ENCODE data around the gene FARSA. TPM values are rescaled to one million over a fixed set of nuclear protein-coding genes. Genes with fewer than 3 reads are reported as not detected.

FARSA gene
- total and polyA plus RNA-seq, 2 donors (not counting 3 experiments of a cell fraction or from before 2014, with no cell fraction given), result 51.8 to 77.4 TPM

DNA sequence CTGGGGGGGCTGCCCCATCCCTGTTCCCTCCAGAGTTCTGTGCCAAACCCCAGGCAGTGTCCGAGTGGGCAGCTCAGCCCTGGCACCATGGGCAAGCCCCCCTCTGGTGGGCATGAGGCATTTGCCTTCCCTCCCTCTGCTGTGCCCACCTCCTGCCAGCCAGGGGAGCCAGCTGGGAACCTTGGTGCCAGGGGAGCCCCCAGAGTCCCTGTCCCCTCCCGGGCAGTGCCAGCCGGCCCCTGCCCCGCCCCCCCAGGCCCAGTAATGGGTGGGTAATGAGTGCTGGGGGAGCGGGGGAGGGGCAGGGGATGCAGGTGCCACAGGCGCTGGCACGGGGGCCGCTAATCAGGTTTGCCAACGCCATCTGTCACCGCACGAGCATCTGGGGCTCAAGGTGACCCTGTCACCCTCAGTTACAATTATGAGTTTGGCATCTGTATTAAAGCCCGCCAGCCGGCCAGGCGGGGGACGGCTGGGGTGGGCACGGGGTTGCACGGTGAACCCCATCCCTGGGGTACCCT, 41.8 kb upstream of the FARSA start:
- no peak overlapping the region for H3K9ac ChIP-seq (replicated peaks; ENCODE audit: extremely low read depth, insufficient read depth, low read length)
- POLR2A ChIA-PET, result no interaction called here
- dilution Hi-C loops (cut with MboI; ENCODE audit: extremely low pct_ligation_motif_present, low sequenced_read_pairs) (no loop called here), intact Hi-C loops (cut with micrococcal nuclease) (loop anchor here (5.0 kb wide), 1 partner anchor 177 kb away; the partner anchor contains the start of genes IER2 and STX10)
- no peak overlapping the region for H3K27ac ChIP-seq (ENCODE audit: insufficient read depth, low read depth, low read length)
- no peak overlapping the region for H3K4me2 ChIP-seq (ENCODE audit: insufficient read depth, low read length)
- no peaks in the 10 kb centered on the region for H3K9me3 ChIP-seq (replicated peaks; ENCODE audit: control insufficient read depth, insufficient read depth, low read length)
- no peaks in the 10 kb centered on the region for H4K20me1 ChIP-seq (replicated peaks; ENCODE audit: control insufficient read depth, extremely low read depth, insufficient read depth, low read length)
- H3K9me1 ChIP-seq (replicated peaks; ENCODE audit: control insufficient read depth, extremely low read depth, insufficient read depth, low read length), result no peaks in the 10 kb centered on the region
- H3K27me3 ChIP-seq (ENCODE audit: control insufficient read depth in 2 of 2, insufficient read depth in 2 of 2, low read length in 2 of 2), result no peaks in the 10 kb centered on the region
- FAIRE-seq, result no peak
- no peaks in the 10 kb centered on the region for H3K79me2 ChIP-seq (ENCODE audit: control insufficient read depth, insufficient read depth, low read length)
- no peak overlapping the region for H3K4me3 ChIP-seq (replicated peaks in 1 of 3; ENCODE audit: insufficient read depth in 1 of 3, low read depth in 1 of 3, low read length in 3 of 3)
- no peak overlapping the region for H2AFZ ChIP-seq (ENCODE audit: low read depth, low read length)
- H3K36me3 ChIP-seq (ENCODE audit: control insufficient read depth in 2 of 2, extremely low read depth in 1 of 2, insufficient read depth in 2 of 2, low read length in 2 of 2), result no peaks in the 10 kb centered on the region
- no peaks in the 10 kb centered on the region for H3K4me1 ChIP-seq (ENCODE audit: control insufficient read depth, extremely low read depth, insufficient read depth, low read length)
- no peak for DNase-seq (ENCODE audit: low read depth, low spot score)
- TF ChIP-seq POLR2AphosphoS5 (IDR thresholded peaks at IDR 0.05; ENCODE audit: insufficient read depth, low read depth, low read length) (no peak), CTCF (IDR thresholded peaks at IDR 0.05; ENCODE audit: extremely low read depth in 1 of 2, insufficient read depth in 1 of 2, low read depth in 1 of 2, low read length in 2 of 2) (no peak), FOS (IDR thresholded peaks at IDR 0.05; ENCODE audit: borderline replicate concordance, insufficient read depth, low read length) (no peak), MAX (IDR thresholded peaks at IDR 0.05; ENCODE audit: insufficient read depth, insufficient read length) (no peak), EZH2 (IDR thresholded peaks at IDR 0.05; ENCODE audit: borderline replicate concordance, low read depth, low read length, severe bottlenecking) (no peak)
- BruUV-seq (replicated peaks), result no TSS peak
- CTCF ChIA-PET, result interaction anchor here (0.9 to 13.4 kb wide), 5 partner anchors 9 to 118 kb away, joined by 3 to 543 read pairs (median 76); no protein-coding TSS in a partner anchor

Data from endothelial cell of umbilical vein (primary cell).